ENCODE results near the gene ZNF444. TPM values are rescaled to one million over a fixed set of nuclear protein-coding genes. Genes with fewer than 3 reads are reported as not detected.

ZNF444 gene
- total RNA-seq, 1 experiment from 2014 or later: 31.7 TPM

DNA sequence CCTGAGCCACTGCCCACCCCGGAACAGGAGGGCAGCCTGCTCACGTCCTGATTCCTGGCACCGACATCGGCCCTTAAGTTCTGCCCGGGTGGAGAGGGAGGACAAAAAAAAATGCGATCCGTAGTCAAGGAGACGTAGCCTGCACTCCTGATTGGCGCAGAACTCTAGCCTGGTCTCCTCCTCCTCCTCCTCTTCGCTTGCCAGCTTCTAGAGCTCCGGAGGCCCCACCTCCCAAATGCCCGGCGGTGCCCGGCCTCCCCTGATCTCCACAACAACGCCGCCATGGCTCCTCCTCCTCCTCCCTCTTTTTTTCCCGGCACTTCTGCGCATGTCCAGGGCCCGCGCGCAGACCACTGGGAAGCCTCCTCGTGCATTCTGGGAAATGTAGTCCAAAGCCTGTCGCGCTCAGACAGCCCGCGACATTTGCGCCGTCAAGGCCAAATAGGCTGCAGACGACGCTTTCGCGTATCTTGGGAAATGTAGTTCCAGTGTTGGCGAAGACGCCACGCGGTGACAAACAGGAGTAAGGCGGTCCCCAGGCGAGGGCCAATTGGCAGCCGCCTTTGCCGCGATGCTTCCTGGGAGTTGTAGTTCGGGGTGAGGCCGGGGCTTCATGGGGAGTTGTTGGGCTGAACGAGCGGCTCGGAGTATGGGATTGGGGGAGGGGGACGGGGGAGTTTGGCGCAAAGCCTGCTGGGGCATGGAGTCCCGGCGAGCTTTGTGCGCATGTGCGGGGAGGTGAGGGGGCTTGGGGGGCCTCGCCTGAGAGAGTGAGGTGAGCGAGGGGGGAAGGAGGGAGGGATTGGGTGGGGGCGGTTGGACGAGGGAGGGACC is at the start of gene ZNF444 (continued):
- TF ChIP-seq, protein P1, sequence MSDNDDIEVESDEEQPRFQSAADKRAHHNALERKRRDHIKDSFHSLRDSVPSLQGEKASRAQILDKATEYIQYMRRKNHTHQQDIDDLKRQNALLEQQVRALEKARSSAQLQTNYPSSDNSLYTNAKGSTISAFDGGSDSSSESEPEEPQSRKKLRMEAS (IDR thresholded peaks at IDR 0.05): no peak
- no peak for TF ChIP-seq EGR1 (IDR thresholded peaks at IDR 0.05; ENCODE audit: low read depth)
- no peak for TF ChIP-seq CEBPB (IDR thresholded peaks at IDR 0.05; ENCODE audit: low read depth)
- TF ChIP-seq ELF1 (IDR thresholded peaks at IDR 0.05; ENCODE audit: borderline replicate concordance, low read depth): no peak; the same call in 1 of the 2 replicates
- peak; percentile 88 for TF ChIP-seq SP1 (IDR thresholded peaks at IDR 0.05; ENCODE audit: low read depth)
- TF ChIP-seq JUND (IDR thresholded peaks at IDR 0.05): no peak
- TF ChIP-seq CBX3 (IDR thresholded peaks at IDR 0.05; ENCODE audit: low read depth): no peak
- TF ChIP-seq, protein P2, sequence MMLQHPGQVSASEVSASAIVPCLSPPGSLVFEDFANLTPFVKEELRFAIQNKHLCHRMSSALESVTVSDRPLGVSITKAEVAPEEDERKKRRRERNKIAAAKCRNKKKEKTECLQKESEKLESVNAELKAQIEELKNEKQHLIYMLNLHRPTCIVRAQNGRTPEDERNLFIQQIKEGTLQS (IDR thresholded peaks at IDR 0.05): no peak

DNA sequence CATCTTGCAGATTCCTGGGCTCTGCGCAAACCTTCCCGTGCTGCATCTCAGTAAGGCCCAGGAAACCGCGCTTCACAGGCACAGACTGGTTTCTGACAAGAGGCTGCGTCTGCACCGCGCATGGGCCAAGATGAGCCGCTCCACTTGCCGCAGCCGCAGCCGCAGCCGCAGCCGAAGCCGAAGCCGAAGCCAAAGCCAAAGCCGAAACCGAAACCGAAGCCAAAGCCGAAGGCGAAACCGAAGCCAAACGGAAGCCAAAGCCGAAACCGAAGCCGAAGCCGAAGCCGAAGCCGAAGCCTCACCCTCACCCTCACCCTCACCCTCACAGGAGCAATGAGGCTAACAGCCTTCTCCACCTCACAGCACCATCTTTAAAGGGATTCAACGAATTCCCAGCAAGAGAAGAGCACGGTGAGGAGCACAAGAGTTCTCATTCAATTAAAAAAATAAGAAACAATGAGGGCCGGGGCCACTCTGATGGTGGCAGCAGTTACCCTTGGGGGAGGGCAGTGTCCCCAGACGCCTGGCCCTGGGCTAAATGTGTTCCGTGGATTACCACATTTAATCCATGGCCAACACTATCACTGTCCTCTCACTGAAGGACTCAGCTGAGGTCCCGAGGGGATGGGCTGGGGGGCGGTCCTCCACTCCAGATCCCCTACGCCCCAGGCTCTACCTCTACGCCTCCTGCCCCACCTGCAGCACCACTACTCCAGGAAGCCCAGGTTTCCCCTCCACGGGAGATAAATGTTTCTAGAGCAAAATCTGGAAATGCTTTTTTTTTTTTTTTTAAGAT is 49.1 kb upstream of the ZNF444 start:
- POLR2A ChIA-PET: no interaction called here
- H3K4me2 ChIP-seq (ENCODE audit: low read length): no peak overlapping the region
- no peak overlapping the region for H3K4me3 ChIP-seq (replicated peaks in 1 of 2; ENCODE audit: low read depth in 1 of 2, low read length in 2 of 2)
- peaks cover 0 to under 1% of the 10 kb centered on the region in 2 experiments; a peak in 1 of 4 replicates for H3K36me3 ChIP-seq (ENCODE audit: control insufficient read depth in 1 of 2, insufficient read depth in 2 of 2, low read length in 2 of 2)
- ATAC-seq (no peak), DNase-seq (ENCODE audit: low read depth, low spot score) (no peak)
- no peak overlapping the region for H2AFZ ChIP-seq (ENCODE audit: low read depth, low read length, poor library complexity, severe bottlenecking)
- no peaks in the 10 kb centered on the region for H3K4me1 ChIP-seq (ENCODE audit: control insufficient read depth in 1 of 2, insufficient read depth in 2 of 2, low read length in 2 of 2)
- peaks cover 66% of the 10 kb centered on the region for H3K79me2 ChIP-seq (ENCODE audit: insufficient read depth, low read length)
- H3K9ac ChIP-seq (ENCODE audit: low read length): no peak overlapping the region
- RAD21 ChIA-PET (ENCODE audit: low non-redundant PET in 1 of 2, low total read pairs in 2 of 2, uncharacterized antibody in 2 of 2, unreplicated experiment in 2 of 2): no interaction called here
- no peaks in the 10 kb centered on the region for H3K9me3 ChIP-seq (ENCODE audit: control insufficient read depth in 1 of 2, insufficient read depth in 1 of 2, low read depth in 1 of 2, low read length in 2 of 2)
- CTCF ChIA-PET: interaction anchor here (1.3 kb wide), 1 partner anchor 11 kb away, joined by 3 read pairs; no protein-coding TSS in a partner anchor
- no TSS peak for BruUV-seq (replicated peaks)
- no peak overlapping the region for H3K27ac ChIP-seq (ENCODE audit: low read depth, low read length)
- no peaks in the 10 kb centered on the region for H3K9me2 ChIP-seq (ENCODE audit: insufficient read depth)
- H3K27me3 ChIP-seq (ENCODE audit: insufficient read depth, low read length): no peaks in the 10 kb centered on the region
- intact Hi-C loops (cut with micrococcal nuclease): no loop called here
- no peaks in the 10 kb centered on the region for H4K20me1 ChIP-seq (ENCODE audit: insufficient read depth)
- TF ChIP-seq SP1 (IDR thresholded peaks at IDR 0.05; ENCODE audit: low read depth): no peak
- TF ChIP-seq SRF (IDR thresholded peaks at IDR 0.05; ENCODE audit: low read depth): no peak
- no peak for TF ChIP-seq CEBPB (IDR thresholded peaks at IDR 0.05; ENCODE audit: low read depth)
- TF ChIP-seq, protein P1 (IDR thresholded peaks at IDR 0.05): no peak
- TF ChIP-seq SIN3A (IDR thresholded peaks at IDR 0.05; ENCODE audit: low read depth): no peak
- no peak for TF ChIP-seq YY1 (IDR thresholded peaks at IDR 0.05; ENCODE audit: extremely low read depth, insufficient replicate concordance, low read depth, low read length)
- TF ChIP-seq RAD21 (IDR thresholded peaks at IDR 0.05; ENCODE audit: low read depth): no peak
- no peak for TF ChIP-seq EGR1 (IDR thresholded peaks at IDR 0.05; ENCODE audit: low read depth)
- no peak for TF ChIP-seq EZH2 (IDR thresholded peaks at IDR 0.05)
- no peak for TF ChIP-seq CBX3 (IDR thresholded peaks at IDR 0.05; ENCODE audit: low read depth)
- TF ChIP-seq, protein P3, sequence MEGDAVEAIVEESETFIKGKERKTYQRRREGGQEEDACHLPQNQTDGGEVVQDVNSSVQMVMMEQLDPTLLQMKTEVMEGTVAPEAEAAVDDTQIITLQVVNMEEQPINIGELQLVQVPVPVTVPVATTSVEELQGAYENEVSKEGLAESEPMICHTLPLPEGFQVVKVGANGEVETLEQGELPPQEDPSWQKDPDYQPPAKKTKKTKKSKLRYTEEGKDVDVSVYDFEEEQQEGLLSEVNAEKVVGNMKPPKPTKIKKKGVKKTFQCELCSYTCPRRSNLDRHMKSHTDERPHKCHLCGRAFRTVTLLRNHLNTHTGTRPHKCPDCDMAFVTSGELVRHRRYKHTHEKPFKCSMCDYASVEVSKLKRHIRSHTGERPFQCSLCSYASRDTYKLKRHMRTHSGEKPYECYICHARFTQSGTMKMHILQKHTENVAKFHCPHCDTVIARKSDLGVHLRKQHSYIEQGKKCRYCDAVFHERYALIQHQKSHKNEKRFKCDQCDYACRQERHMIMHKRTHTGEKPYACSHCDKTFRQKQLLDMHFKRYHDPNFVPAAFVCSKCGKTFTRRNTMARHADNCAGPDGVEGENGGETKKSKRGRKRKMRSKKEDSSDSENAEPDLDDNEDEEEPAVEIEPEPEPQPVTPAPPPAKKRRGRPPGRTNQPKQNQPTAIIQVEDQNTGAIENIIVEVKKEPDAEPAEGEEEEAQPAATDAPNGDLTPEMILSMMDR (IDR thresholded peaks at IDR 0.05 in 2 of 3, conservative IDR thresholded peaks at IDR 0.05 in 1 of 3; ENCODE audit: borderline replicate concordance in 1 of 3, insufficient read depth in 1 of 3, low read depth in 2 of 3, low read length in 2 of 3): no peak
- no peak for TF ChIP-seq ELF1 (IDR thresholded peaks at IDR 0.05; ENCODE audit: borderline replicate concordance, low read depth)
- no peak for TF ChIP-seq TCF7L2 (IDR thresholded peaks at IDR 0.05; ENCODE audit: borderline replicate concordance, extremely low read depth, insufficient read depth, insufficient read length)
- no peak for TF ChIP-seq POLR2A (IDR thresholded peaks at IDR 0.05; ENCODE audit: borderline replicate concordance, extremely low read depth, insufficient read depth, insufficient read length)
- no peak for TF ChIP-seq ZBTB33 (IDR thresholded peaks at IDR 0.05; ENCODE audit: extremely low read depth, insufficient replicate concordance, low read length)
- no peak for TF ChIP-seq FOSL1 (IDR thresholded peaks at IDR 0.05; ENCODE audit: low read depth)
